GM19468 (cell line): Measurements from ENCODE around the gene MFAP5.
A peak's percentile ranks its signal among the peaks of the same experiment; 100 is the strongest.
"Not testable (repeated sequence)": the region's sequence is repeated elsewhere in the genome, so short reads cannot be mapped to it uniquely, and the experiment has no call there.

Experiments
- ATAC-seq: cut with Tn5 transposase; IDR thresholded peaks from one replicate; pipeline ENCODE4 v1.9.1; 2021; ENCODE audit warnings: mild to moderate bottlenecking, moderate library complexity, moderate number of reproducible peaks; ENCODE audit not compliant: unreplicated experiment; ENCODE audit errors: extremely low read depth

The MFAP5 gene

GRCh38 chr12:8676651-8677050 lies 14.0 kb upstream of the MFAP5 start:
- no peak for ATAC-seq

- peak; percentile 26 for ATAC-seq
Observed at GRCh38 chr12:8675591-8676036, 13.0 kb upstream of the MFAP5 start.

GRCh38 chr12:8672381-8672780 lies 9.8 kb upstream of the MFAP5 start:
- ATAC-seq, result no peak

- no peak for ATAC-seq
Observed at GRCh38 chr12:8668441-8668840, 5.8 kb upstream of the MFAP5 start.

GRCh38 chr12:8667270-8667669 lies 4.6 kb upstream of the MFAP5 start:
- no peak for ATAC-seq

GRCh38 chr12:8665759-8666158 lies 3.1 kb upstream of the MFAP5 start:
- ATAC-seq, result no peak

GRCh38 chr12:8664228-8664913 lies 1.7 kb upstream of the MFAP5 start:
- ATAC-seq, result no peak

- ATAC-seq, result no peak
Observed at GRCh38 chr12:8661751-8662150, 875 bp downstream of the MFAP5 start.

- no peak for ATAC-seq
Observed at GRCh38 chr12:8661016-8661415, 1.6 kb downstream of the MFAP5 start.

- ATAC-seq, result no peak
Observed at GRCh38 chr12:8658346-8658745, 4.3 kb downstream of the MFAP5 start.

GRCh38 chr12:8655421-8655820 lies 7.2 kb downstream of the MFAP5 start:
- no peak for ATAC-seq

GRCh38 chr12:8648576-8649205 lies 13.9 kb downstream of the MFAP5 start:
- ATAC-seq, result peak; percentile 45

- no peak for ATAC-seq
Observed at GRCh38 chr12:8647968-8648367, 14.7 kb downstream of the MFAP5 start.

GRCh38 chr12:8644345-8645248 lies 18.0 kb downstream of the MFAP5 start:
- ATAC-seq, result peak; percentile 33

- no peak for ATAC-seq
Observed at GRCh38 chr12:8642775-8643174, 19.9 kb downstream of the MFAP5 start.

- no peak for ATAC-seq
Observed at GRCh38 chr12:8639936-8640335, 22.7 kb downstream of the MFAP5 start.

GRCh38 chr12:8638951-8639350 lies 23.7 kb downstream of the MFAP5 start:
- no peak for ATAC-seq

- no peak for ATAC-seq
Observed at GRCh38 chr12:8637666-8638065, 25.0 kb downstream of the MFAP5 start.

- no peak for ATAC-seq
Observed at GRCh38 chr12:8637244-8637643, 25.4 kb downstream of the MFAP5 start.

GRCh38 chr12:8636581-8636980 lies 26.0 kb downstream of the MFAP5 start:
- ATAC-seq, result no peak

GRCh38 chr12:8636007-8636346 lies 26.6 kb downstream of the MFAP5 start:
- ATAC-seq, result not testable (repeated sequence)
